Astrocyte (in vitro differentiated cells and primary cell): ENCODE measurements around the gene MORC2. TPM values are rescaled to one million over a fixed set of nuclear protein-coding genes. Genes with fewer than 3 reads are reported as not detected.

ENCODE experiments used
- DNase-seq: peaks from one replicate; pipeline ENCODE4 v3.0.0-alpha.2; 2010; ENCODE audit warnings: low read depth
- FAIRE-seq: peaks from 2 replicates; lab custom pipeline; 2011; peaks lifted over from hg19 to GRCh38; lab: Jason Lieb, UNC
- H2AFZ ChIP-seq: 2 replicates; pipeline ENCODE4 v1.6.0; 2012; ENCODE audit warnings: low read depth, low read length, inconsistent platforms
- H3K27ac ChIP-seq: 2 replicates; pipeline ENCODE4 v1.5.1; 2011; ENCODE audit warnings: low read depth, low read length, inconsistent platforms
- H3K27me3 ChIP-seq: 2 replicates; pipeline ENCODE4 v1.6.0; 2011; ENCODE audit warnings: low read length, inconsistent platforms; ENCODE audit not compliant: insufficient read depth
- H3K36me3 ChIP-seq: 2 replicates; pipeline ENCODE4 v1.5.1; 2011; ENCODE audit warnings: low read length, inconsistent platforms; ENCODE audit not compliant: insufficient read depth
- H3K4me1 ChIP-seq: 2 replicates; pipeline ENCODE4 v1.5.1; 2011; ENCODE audit warnings: low read length, inconsistent platforms; ENCODE audit not compliant: insufficient read depth
- H3K4me2 ChIP-seq: 2 replicates; pipeline ENCODE4 v1.6.0; 2012; ENCODE audit warnings: low read length, inconsistent platforms
- H3K4me3 ChIP-seq: 2 replicates; pipeline ENCODE4 v1.5.1; 2011; ENCODE audit warnings: low read depth, mild to moderate bottlenecking, low read length, inconsistent platforms; ENCODE audit not compliant: insufficient read depth
- H3K79me2 ChIP-seq: 2 replicates; pipeline ENCODE4 v1.6.0; 2012; ENCODE audit warnings: mild to moderate bottlenecking, low read length, inconsistent platforms; ENCODE audit not compliant: insufficient read depth
- H3K9ac ChIP-seq: 2 replicates; pipeline ENCODE4 v1.6.0; 2012; ENCODE audit warnings: mild to moderate bottlenecking, low read length, inconsistent platforms
- H3K9me3 ChIP-seq: 2 replicates; pipeline ENCODE4 v1.5.1; 2012; ENCODE audit warnings: low read depth, mild to moderate bottlenecking, low read length, inconsistent platforms; ENCODE audit not compliant: insufficient read depth
- H4K20me1 ChIP-seq: 2 replicates; pipeline ENCODE4 v1.6.0; 2012; ENCODE audit warnings: low read length, inconsistent platforms; ENCODE audit not compliant: insufficient read depth
- H3K27ac Mint-ChIP-seq: one replicate; pipeline ENCODE4 v1.8.0; 2021; ENCODE audit warnings: mild to moderate bottlenecking, mixed read lengths; ENCODE audit not compliant: unreplicated experiment
- H3K27me3 Mint-ChIP-seq: one replicate; pipeline ENCODE4 v1.8.0; 2021; ENCODE audit warnings: low read depth, mixed read lengths; ENCODE audit not compliant: unreplicated experiment
- H3K36me3 Mint-ChIP-seq: one replicate; pipeline ENCODE4 v1.8.0; 2021; ENCODE audit warnings: low read depth, mixed read lengths; ENCODE audit not compliant: unreplicated experiment
- H3K4me1 Mint-ChIP-seq: one replicate; pipeline ENCODE4 v1.8.0; 2021; ENCODE audit warnings: low read depth, mixed read lengths; ENCODE audit not compliant: unreplicated experiment
- H3K4me3 Mint-ChIP-seq: one replicate; pipeline ENCODE4 v1.8.0; 2021; ENCODE audit warnings: mild to moderate bottlenecking, moderate library complexity, mixed read lengths; ENCODE audit not compliant: unreplicated experiment
- H3K9me3 Mint-ChIP-seq: one replicate; pipeline ENCODE4 v1.8.0; 2021; ENCODE audit warnings: mild to moderate bottlenecking, mixed read lengths; ENCODE audit not compliant: unreplicated experiment
- CTCF ChIP-seq: IDR thresholded peaks from 2 replicates; pipeline ENCODE4 v1.5.1; 2011; ENCODE audit warnings: low read depth, mild to moderate bottlenecking, inconsistent platforms, low read length, moderate library complexity; ENCODE audit not compliant: insufficient read depth
- EZH2 ChIP-seq: IDR thresholded peaks from 2 replicates; pipeline ENCODE4 v1.6.1; 2012; ENCODE audit warnings: mild to moderate bottlenecking, low read length, inconsistent platforms; ENCODE audit not compliant: insufficient read depth
- total RNA-seq: library from RNA; stranded (reverse); gene quantifications from 2 replicates; pipeline ENCODE4 v1.2.1, GENCODE V29; 2021

MORC2 gene
- total RNA-seq, 1 donor from 2014 or later: 45.9 TPM

- Histone ChIP-seq H2AFZ (no peak overlapping the region), H3K9ac (no peak overlapping the region), H3K27me3 (no peaks in the 10 kb centered on the region), H3K79me2 (no peaks in the 10 kb centered on the region), H3K36me3 (no peaks in the 10 kb centered on the region), H3K4me2 (no peak overlapping the region), H3K9me3 (peaks cover 5% of the 10 kb centered on the region), H3K4me3 (no peak overlapping the region), H3K27ac (no peak overlapping the region), H3K4me1 (no peaks in the 10 kb centered on the region), H4K20me1 (no peaks in the 10 kb centered on the region)
- H3K36me3 Mint-ChIP-seq: no peaks in the 10 kb centered on the region
- H3K4me1 Mint-ChIP-seq: no peaks in the 10 kb centered on the region
- FAIRE-seq (no peak), DNase-seq (no peak)
- H3K27ac Mint-ChIP-seq: no peak overlapping the region
- TF ChIP-seq CTCF: no peak
- TF ChIP-seq EZH2: no peak
- H3K27me3 Mint-ChIP-seq: no peaks in the 10 kb centered on the region
- no peak overlapping the region for H3K4me3 Mint-ChIP-seq
- H3K9me3 Mint-ChIP-seq: peaks cover 1% of the 10 kb centered on the region
These were observed 32.7 kb upstream of the MORC2 start for GRCh38 chr22:31001124-31001770.

GRCh38 chr22:30998329-30998728, 29.8 kb upstream of the MORC2 start:
- Histone ChIP-seq H3K9ac (no peak overlapping the region), H4K20me1 (no peaks in the 10 kb centered on the region), H3K27me3 (no peaks in the 10 kb centered on the region), H2AFZ (no peak overlapping the region), H3K4me2 (no peak overlapping the region), H3K4me1 (no peaks in the 10 kb centered on the region), H3K36me3 (no peaks in the 10 kb centered on the region), H3K79me2 (no peaks in the 10 kb centered on the region), H3K4me3 (no peak overlapping the region), H3K27ac (no peak overlapping the region), H3K9me3 (no peaks in the 10 kb centered on the region)
- DNase-seq (no peak), FAIRE-seq (no peak)
- TF ChIP-seq EZH2: no peak
- no peak for TF ChIP-seq CTCF
- H3K36me3 Mint-ChIP-seq: peaks cover 2% of the 10 kb centered on the region
- H3K27me3 Mint-ChIP-seq: peaks cover 2% of the 10 kb centered on the region
- no peaks in the 10 kb centered on the region for H3K4me1 Mint-ChIP-seq
- H3K27ac Mint-ChIP-seq: no peak overlapping the region
- peaks cover 3% of the 10 kb centered on the region for H3K9me3 Mint-ChIP-seq
- no peak overlapping the region for H3K4me3 Mint-ChIP-seq

GRCh38 chr22:30996462-30996861, 27.9 kb upstream of the MORC2 start:
- Mint-ChIP-seq H3K9me3 (peaks cover 7% of the 10 kb centered on the region), H3K27ac (no peak overlapping the region), H3K36me3 (peaks cover 4% of the 10 kb centered on the region), H3K27me3 (peaks cover 2% of the 10 kb centered on the region), H3K4me3 (no peak overlapping the region), H3K4me1 (no peaks in the 10 kb centered on the region)
- H3K27me3 ChIP-seq: no peaks in the 10 kb centered on the region
- H3K27ac ChIP-seq: no peak overlapping the region
- H3K9ac ChIP-seq: no peak overlapping the region
- TF ChIP-seq EZH2 (no peak), CTCF (no peak)
- no peaks in the 10 kb centered on the region for H3K79me2 ChIP-seq
- H3K4me3 ChIP-seq: no peak overlapping the region
- DNase-seq (no peak), FAIRE-seq (no peak)
- peaks cover 2% of the 10 kb centered on the region for H3K9me3 ChIP-seq
- no peaks in the 10 kb centered on the region for H3K4me1 ChIP-seq
- H2AFZ ChIP-seq: no peak overlapping the region
- H4K20me1 ChIP-seq: no peaks in the 10 kb centered on the region
- no peak overlapping the region for H3K4me2 ChIP-seq
- no peaks in the 10 kb centered on the region for H3K36me3 ChIP-seq
